HCT116 (cell line): ENCODE measurements around the gene SUGP2. TPM values are rescaled to one million over a fixed set of nuclear protein-coding genes. Genes with fewer than 3 reads are reported as not detected.

Experiments
- ATAC-seq: fragments of 200-7000 bp; cut with Tn5 transposase; 2 replicates; pipeline ENCODE4 v1.9.1; 2020; ENCODE audit warnings: mild to moderate bottlenecking, moderate library complexity
- BruUV-seq: library from RNA; stranded (reverse); fragments of 400-500 nt; replicated peaks from 2 replicates; lab custom pipeline; 2021; lab: Mats Ljungman, UMichigan
- CTCF ChIA-PET: fragments of 300-600 bp; sonication (Branson Sonifier 250); formaldehyde crosslinking; loops from one replicate; lab custom pipeline; 2021; ENCODE audit warnings: antibody characterized with exemption; lab: Charles Lee
- POLR2A ChIA-PET: fragments of 300-600, 350-600 bp; sonication (Branson Sonifier 250); formaldehyde crosslinking; loops from one replicate; lab custom pipeline; 2021; ENCODE audit warnings: antibody characterized with exemption; lab: Charles Lee
- RAD21 ChIA-PET, 2 experiments: fragments of 300-600 bp; sonication (Branson Sonifier 250); formaldehyde crosslinking; loops; one replicate each; lab custom pipeline; 2023; ENCODE audit warnings: low total read pairs in 2 of 2; ENCODE audit not compliant: uncharacterized antibody in 2 of 2, unreplicated experiment in 2 of 2, low non-redundant PET in 1 of 2; lab: Charles Lee
- DNase-seq: peaks from one replicate; pipeline ENCODE4 v3.0.0-alpha.2; 2010; ENCODE audit warnings: low read depth, low spot score
- H2AFZ ChIP-seq: fragments of 200-600 bp; shearing (Covaris generic), sonication (generic); 2 replicates; pipeline ENCODE4 v1.6.1; 2017; ENCODE audit warnings: low read depth, mixed run types, mixed read lengths, antibody characterized with exemption, low read length; ENCODE audit not compliant: poor library complexity, severe bottlenecking
- H3K27ac ChIP-seq: 2 replicates; pipeline ENCODE4 v1.5.1; 2012; ENCODE audit warnings: low read depth, low read length
- H3K27me3 ChIP-seq: fragments of 200-600 bp; sonication (generic); 2 replicates; pipeline ENCODE4 v1.6.1; 2016; ENCODE audit warnings: mixed run types, low read length, mixed read lengths; ENCODE audit not compliant: insufficient read depth
- H3K36me3 ChIP-seq, 2 experiments: fragments of 200-500 bp in 1 of 2; fragments of 200-600 bp in 1 of 2; sonication (Bioruptor generic) in 1 of 2; sonication (generic) in 1 of 2; 2 replicates each; pipeline versions ENCODE4 v1.5.1 to v1.6.1; 2014 to 2016; ENCODE audit warnings: low read length in 2 of 2, inconsistent platforms in 1 of 2, mixed read lengths in 1 of 2, mixed run types in 1 of 2; ENCODE audit not compliant: insufficient read depth in 2 of 2, control insufficient read depth in 1 of 2
- H3K4me1 ChIP-seq, 2 experiments: fragments of 200-600 bp in 1 of 2; sonication (generic) in 1 of 2; 2 replicates each; pipeline versions ENCODE4 v1.5.1 to v1.6.1; 2012 to 2017; ENCODE audit warnings: low read length in 2 of 2, inconsistent platforms in 1 of 2, mild to moderate bottlenecking in 1 of 2, mixed read lengths in 1 of 2, mixed run types in 1 of 2, moderate library complexity in 1 of 2; ENCODE audit not compliant: insufficient read depth in 2 of 2, control insufficient read depth in 1 of 2
- H3K4me2 ChIP-seq: fragments of 200-600 bp; sonication (generic); 2 replicates; pipeline ENCODE4 v1.6.1; 2017; ENCODE audit warnings: mixed run types, low read length, mixed read lengths
- H3K4me3 ChIP-seq, 2 experiments: fragments of 200-600 bp in 1 of 2; sonication (generic) in 1 of 2; replicated peaks in 1 of 2; 2 replicates each; pipeline ENCODE4 v1.5.1; 2011 to 2016; ENCODE audit warnings: low read length in 2 of 2, control low read depth in 1 of 2, low read depth in 1 of 2, mild to moderate bottlenecking in 1 of 2, mixed read lengths in 1 of 2, mixed run types in 1 of 2
- H3K79me2 ChIP-seq: fragments of 200-600 bp; sonication (generic); 2 replicates; pipeline ENCODE4 v1.6.1; 2017; ENCODE audit warnings: mild to moderate bottlenecking, mixed run types, low read length, moderate library complexity, mixed read lengths; ENCODE audit not compliant: insufficient read depth
- H3K9ac ChIP-seq: fragments of 200-600 bp; sonication (generic); 2 replicates; pipeline ENCODE4 v1.6.1; 2016; ENCODE audit warnings: low read length, mixed read lengths
- H3K9me2 ChIP-seq: fragments of 200-600 bp; sonication (generic), shearing (Covaris generic); 2 replicates; pipeline ENCODE4 v1.6.1; 2017; ENCODE audit warnings: mixed run types, mild to moderate bottlenecking, moderate library complexity; ENCODE audit not compliant: insufficient read depth
- H3K9me3 ChIP-seq, 2 experiments: fragments of 200-500 bp in 1 of 2; fragments of 200-600 bp in 1 of 2; sonication (Bioruptor generic) in 1 of 2; sonication (generic) in 1 of 2; 2 replicates each; pipeline ENCODE4 v1.6.1; 2014 to 2017; ENCODE audit warnings: low read length in 2 of 2, mixed read lengths in 2 of 2, inconsistent platforms in 1 of 2, low read depth in 1 of 2, mild to moderate bottlenecking in 1 of 2, mixed run types in 1 of 2, moderate library complexity in 1 of 2; ENCODE audit not compliant: control insufficient read depth in 1 of 2, insufficient read depth in 1 of 2
- H4K20me1 ChIP-seq: fragments of 200-600 bp; sonication (generic), shearing (Covaris generic); 2 replicates; pipeline ENCODE4 v1.6.1; 2017; ENCODE audit warnings: mixed run types, mild to moderate bottlenecking, moderate library complexity; ENCODE audit not compliant: insufficient read depth
- ATF3 ChIP-seq: IDR thresholded peaks from 2 replicates; pipeline ENCODE4 v1.6.1; 2012
- CBX3 ChIP-seq: IDR thresholded peaks from 2 replicates; pipeline ENCODE4 v1.6.1; 2012; ENCODE audit warnings: low read depth
- EGR1 ChIP-seq: IDR thresholded peaks from 2 replicates; pipeline ENCODE4 v1.6.1; 2012; ENCODE audit warnings: low read depth
- EZH2 ChIP-seq: fragments of 200-600 bp; sonication (generic); IDR thresholded peaks from 2 replicates; pipeline ENCODE4 v1.6.1; 2017; ENCODE audit warnings: antibody characterized with exemption, mixed run types
- EZH2phosphoT487 ChIP-seq: fragments of 200-600 bp; IDR thresholded peaks from 2 replicates; pipeline ENCODE4 v1.6.1; 2018; ENCODE audit warnings: antibody characterized with exemption, borderline replicate concordance
- FOSL1 ChIP-seq: IDR thresholded peaks from 2 replicates; pipeline ENCODE4 v1.6.1; 2012; ENCODE audit warnings: low read depth
- JUND ChIP-seq: IDR thresholded peaks from 2 replicates; pipeline ENCODE4 v1.6.1; 2012
- MAX ChIP-seq: IDR thresholded peaks from 2 replicates; pipeline ENCODE4 v1.6.1; 2012
- POLR2AphosphoS5 ChIP-seq: IDR thresholded peaks from 2 replicates; pipeline ENCODE4 v1.6.1; 2011; ENCODE audit warnings: mild to moderate bottlenecking, low read depth, low read length, moderate library complexity
- RAD21 ChIP-seq: IDR thresholded peaks from 2 replicates; pipeline ENCODE4 v1.6.1; 2012; ENCODE audit warnings: low read depth, mild to moderate bottlenecking
- REST ChIP-seq: IDR thresholded peaks from 2 replicates; pipeline ENCODE4 v1.6.1; 2012; ENCODE audit warnings: low read depth
- SIN3A ChIP-seq: IDR thresholded peaks from 2 replicates; pipeline ENCODE4 v1.6.1; 2012; ENCODE audit warnings: low read depth
- SRF ChIP-seq: IDR thresholded peaks from 2 replicates; pipeline ENCODE4 v1.6.1; 2012; ENCODE audit warnings: low read depth
- TCF7L2 ChIP-seq: IDR thresholded peaks from 2 replicates; pipeline ENCODE4 v1.7.0; 2011; ENCODE audit warnings: borderline replicate concordance, inconsistent platforms; ENCODE audit not compliant: insufficient read depth, insufficient read length; ENCODE audit errors: extremely low read depth
- YY1 ChIP-seq: IDR thresholded peaks from 2 replicates; pipeline ENCODE4 v1.6.1; 2011; ENCODE audit warnings: low read length, low read depth, moderate library complexity, mild to moderate bottlenecking; ENCODE audit not compliant: insufficient replicate concordance; ENCODE audit errors: extremely low read depth
- ZFX ChIP-seq: fragments of 450-650 bp; IDR thresholded peaks from 2 replicates; pipeline ENCODE4 v1.6.1; 2017
- intact Hi-C: fragments of 100-400 bp; cut with micrococcal nuclease; formaldehyde crosslinking; loops from 2 replicates; pipeline ENCODE4 v1.10.0; 2022
- total RNA-seq: library from RNA; stranded (reverse); gene quantifications from one replicate; pipeline ENCODE4 v1.2.1, GENCODE V29; 2021; ENCODE audit not compliant: unreplicated experiment
- TF ChIP-seq, protein P1 (sequence below), 3 experiments: fragments of 200-600 bp in 1 of 3; sonication (generic) in 1 of 3; IDR thresholded peaks in 2 of 3; conservative IDR thresholded peaks in 1 of 3; 2 replicates each; pipeline ENCODE4 v1.5.1; 2012 to 2017; ENCODE audit warnings: low read depth in 2 of 3, low read length in 2 of 3, antibody characterized with exemption in 1 of 3, borderline replicate concordance in 1 of 3, control low read depth in 1 of 3, mild to moderate bottlenecking in 1 of 3, mixed read lengths in 1 of 3, mixed run types in 1 of 3, moderate library complexity in 1 of 3; ENCODE audit not compliant: insufficient read depth in 1 of 3

The SUGP2 gene
- total RNA-seq, 1 experiment from 2014 or later = 82.4 TPM

DNA sequence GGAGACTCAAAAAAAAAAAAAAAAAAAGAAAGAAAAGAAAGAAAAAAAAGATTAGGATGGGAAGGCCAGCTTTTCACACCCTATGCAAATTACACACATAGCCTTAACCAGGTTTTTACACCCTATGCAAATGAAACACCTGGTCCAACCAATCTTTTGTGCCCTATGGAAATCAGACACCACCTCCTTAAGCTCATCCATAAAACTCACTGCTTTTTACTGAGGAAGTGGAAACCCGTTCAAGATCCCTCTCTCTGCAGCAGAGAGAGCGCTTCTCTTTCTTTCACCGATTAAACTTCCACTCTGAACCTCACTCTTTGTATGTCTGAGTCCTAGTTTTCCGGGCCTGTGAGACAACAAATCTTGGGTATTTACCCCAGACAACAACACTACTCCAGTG is 67.0 kb downstream of the SUGP2 start:
- no peaks in the 10 kb centered on the region for H3K27me3 ChIP-seq
- H3K9ac ChIP-seq = no peak overlapping the region
- no peak overlapping the region for H2AFZ ChIP-seq
- DNase-seq = no peak
- no peak overlapping the region for H3K4me2 ChIP-seq
- ChIA-PET POLR2A (no interaction called here), RAD21 (interaction anchor here in 1 of 2 experiments (0.7 kb wide), 1 partner anchor 328 kb away, joined by 4 read pairs; no protein-coding TSS in a partner anchor), CTCF (interaction anchor here (1.2 kb wide), 1 partner anchor 578 kb away, joined by 4 read pairs; no protein-coding TSS in a partner anchor)
- peaks cover 33 to 34% of the 10 kb centered on the region in 2 experiments for H3K4me1 ChIP-seq
- H3K4me3 ChIP-seq = no peak overlapping the region
- no TSS peak for BruUV-seq
- H3K36me3 ChIP-seq = no peaks in the 10 kb centered on the region
- intact Hi-C loops = no loop called here
- H4K20me1 ChIP-seq = no peaks in the 10 kb centered on the region
- ATAC-seq = no peak
- no peaks in the 10 kb centered on the region for H3K9me2 ChIP-seq
- no peak overlapping the region for H3K27ac ChIP-seq
- no peak for TF ChIP-seq TCF7L2
- no peak for TF ChIP-seq SIN3A
- TF ChIP-seq RAD21 = no peak
- no peak for TF ChIP-seq EZH2phosphoT487
- TF ChIP-seq, protein P1, sequence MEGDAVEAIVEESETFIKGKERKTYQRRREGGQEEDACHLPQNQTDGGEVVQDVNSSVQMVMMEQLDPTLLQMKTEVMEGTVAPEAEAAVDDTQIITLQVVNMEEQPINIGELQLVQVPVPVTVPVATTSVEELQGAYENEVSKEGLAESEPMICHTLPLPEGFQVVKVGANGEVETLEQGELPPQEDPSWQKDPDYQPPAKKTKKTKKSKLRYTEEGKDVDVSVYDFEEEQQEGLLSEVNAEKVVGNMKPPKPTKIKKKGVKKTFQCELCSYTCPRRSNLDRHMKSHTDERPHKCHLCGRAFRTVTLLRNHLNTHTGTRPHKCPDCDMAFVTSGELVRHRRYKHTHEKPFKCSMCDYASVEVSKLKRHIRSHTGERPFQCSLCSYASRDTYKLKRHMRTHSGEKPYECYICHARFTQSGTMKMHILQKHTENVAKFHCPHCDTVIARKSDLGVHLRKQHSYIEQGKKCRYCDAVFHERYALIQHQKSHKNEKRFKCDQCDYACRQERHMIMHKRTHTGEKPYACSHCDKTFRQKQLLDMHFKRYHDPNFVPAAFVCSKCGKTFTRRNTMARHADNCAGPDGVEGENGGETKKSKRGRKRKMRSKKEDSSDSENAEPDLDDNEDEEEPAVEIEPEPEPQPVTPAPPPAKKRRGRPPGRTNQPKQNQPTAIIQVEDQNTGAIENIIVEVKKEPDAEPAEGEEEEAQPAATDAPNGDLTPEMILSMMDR (IDR thresholded peaks at IDR 0.05 in 2 of 3, conservative IDR thresholded peaks at IDR 0.05 in 1 of 3; ENCODE audit: borderline replicate concordance in 1 of 3, insufficient read depth in 1 of 3, low read depth in 2 of 3, low read length in 2 of 3) = no peak
- TF ChIP-seq SRF = no peak
- no peak for TF ChIP-seq EZH2
- no peak for TF ChIP-seq FOSL1
- no peak for TF ChIP-seq YY1
- no peak for TF ChIP-seq EGR1
- no peak for TF ChIP-seq REST
- TF ChIP-seq CBX3 = no peak
- no peak for TF ChIP-seq JUND
- TF ChIP-seq POLR2AphosphoS5 = no peak
- no peak for TF ChIP-seq ZFX
- no peak for TF ChIP-seq ATF3
- no peak for TF ChIP-seq MAX
- no peaks in the 10 kb centered on the region for H3K9me3 ChIP-seq
- H3K79me2 ChIP-seq = no peaks in the 10 kb centered on the region
